ENCODE results near the gene MN1.

Gene MN1

DNA sequence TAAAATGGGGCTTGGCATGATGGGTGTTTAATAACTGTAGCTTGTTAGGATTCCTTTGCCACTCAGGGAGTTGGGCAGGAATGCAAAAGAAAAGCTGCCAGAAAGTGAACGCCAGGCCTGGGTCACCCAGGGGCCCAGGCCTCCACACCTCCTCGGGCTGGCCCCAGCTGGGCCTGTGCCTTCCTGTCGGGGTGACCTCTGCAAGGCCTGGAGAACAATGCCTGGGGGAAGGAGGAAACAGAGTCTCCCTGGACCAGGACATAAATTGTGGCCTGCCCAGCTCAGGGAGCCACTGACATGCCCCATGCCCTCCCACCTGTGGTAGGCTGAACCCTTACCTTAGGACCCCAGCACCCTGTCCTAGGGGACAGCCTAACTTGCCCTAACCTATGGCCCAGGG lies 21.9 kb downstream of the MN1 start:
- peaks cover 83% of the 10 kb centered on the region for H3K27me3 ChIP-seq (replicated peaks; ENCODE audit: insufficient read depth, low read length)
- H3K27ac ChIP-seq (ENCODE audit: low read length) = no peak overlapping the region
- H3K4me2 ChIP-seq (ENCODE audit: low read depth, low read length) = no peak overlapping the region
- no peaks in the 10 kb centered on the region for H4K20me1 ChIP-seq (ENCODE audit: insufficient read depth, low read length)
- H3K4me3 ChIP-seq (ENCODE audit: low read length) = no peak overlapping the region
- no peak for DNase-seq
- H3K9me3 ChIP-seq (replicated peaks; ENCODE audit: insufficient read depth, low read length) = no peaks in the 10 kb centered on the region
- TF ChIP-seq EZH2phosphoT487 (IDR thresholded peaks at IDR 0.05; ENCODE audit: low read length) (no peak), EZH2 (optimal IDR thresholded peaks at IDR 0.05; ENCODE audit: low read depth, low read length) (no peak)
- TF ChIP-seq, protein P1, sequence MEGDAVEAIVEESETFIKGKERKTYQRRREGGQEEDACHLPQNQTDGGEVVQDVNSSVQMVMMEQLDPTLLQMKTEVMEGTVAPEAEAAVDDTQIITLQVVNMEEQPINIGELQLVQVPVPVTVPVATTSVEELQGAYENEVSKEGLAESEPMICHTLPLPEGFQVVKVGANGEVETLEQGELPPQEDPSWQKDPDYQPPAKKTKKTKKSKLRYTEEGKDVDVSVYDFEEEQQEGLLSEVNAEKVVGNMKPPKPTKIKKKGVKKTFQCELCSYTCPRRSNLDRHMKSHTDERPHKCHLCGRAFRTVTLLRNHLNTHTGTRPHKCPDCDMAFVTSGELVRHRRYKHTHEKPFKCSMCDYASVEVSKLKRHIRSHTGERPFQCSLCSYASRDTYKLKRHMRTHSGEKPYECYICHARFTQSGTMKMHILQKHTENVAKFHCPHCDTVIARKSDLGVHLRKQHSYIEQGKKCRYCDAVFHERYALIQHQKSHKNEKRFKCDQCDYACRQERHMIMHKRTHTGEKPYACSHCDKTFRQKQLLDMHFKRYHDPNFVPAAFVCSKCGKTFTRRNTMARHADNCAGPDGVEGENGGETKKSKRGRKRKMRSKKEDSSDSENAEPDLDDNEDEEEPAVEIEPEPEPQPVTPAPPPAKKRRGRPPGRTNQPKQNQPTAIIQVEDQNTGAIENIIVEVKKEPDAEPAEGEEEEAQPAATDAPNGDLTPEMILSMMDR (IDR thresholded peaks at IDR 0.05; ENCODE audit: low read length) = no peak
- H3K79me2 ChIP-seq (ENCODE audit: low read length) = no peaks in the 10 kb centered on the region
- H3K9me2 ChIP-seq (replicated peaks; ENCODE audit: insufficient read depth, low read length) = no peaks in the 10 kb centered on the region
- H3F3A ChIP-seq (ENCODE audit: insufficient read depth, low read length) = no peaks in the 10 kb centered on the region
- H3K4me1 ChIP-seq (ENCODE audit: low read length) = no peaks in the 10 kb centered on the region
- H2AFZ ChIP-seq (ENCODE audit: low read length) = no peak overlapping the region
- no peak overlapping the region for H3K9ac ChIP-seq (ENCODE audit: low read length)
- H3K36me3 ChIP-seq (replicated peaks; ENCODE audit: insufficient read depth, low read length) = no peaks in the 10 kb centered on the region

DNA sequence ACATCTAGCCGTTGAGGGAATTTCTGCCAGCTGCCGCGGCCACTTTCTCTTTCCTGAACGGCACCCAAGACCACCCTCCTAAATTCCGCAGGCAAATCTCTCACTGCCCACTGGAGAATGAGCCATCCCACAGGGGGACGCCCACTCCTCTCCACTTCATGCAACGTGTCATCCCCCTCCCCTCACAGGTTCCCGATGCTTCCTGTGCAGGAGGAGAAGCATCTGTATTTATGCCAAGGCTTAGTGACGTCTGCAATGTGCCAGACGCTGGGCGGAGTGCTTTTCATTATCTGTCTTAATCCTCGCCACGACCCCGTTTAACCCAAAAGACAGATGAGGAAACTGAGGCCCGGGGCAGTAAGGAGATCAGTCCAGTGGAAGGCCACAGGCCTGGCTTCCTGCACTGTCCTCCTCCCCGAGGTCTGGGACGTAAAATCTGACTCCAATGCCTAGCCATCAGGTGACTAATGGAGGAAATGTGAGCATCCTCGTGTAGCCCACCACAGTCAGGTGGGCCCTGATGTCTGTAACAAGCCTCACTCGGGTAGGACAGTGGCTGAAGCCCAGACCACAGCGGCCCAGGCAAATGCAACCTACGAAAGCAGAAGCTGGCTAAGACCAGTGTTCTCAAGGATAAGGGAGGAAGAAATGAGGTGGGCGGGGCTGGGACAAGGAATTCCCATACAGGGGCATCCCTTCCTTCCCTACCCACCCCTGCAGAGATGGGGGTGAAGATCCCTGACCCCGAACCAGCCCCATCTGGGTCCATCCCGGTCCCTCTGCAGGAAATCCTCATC lies 23.1 kb downstream of the MN1 start:
- H2AFZ ChIP-seq (ENCODE audit: low read length) = no peak overlapping the region
- DNase-seq = no peak
- H3K4me2 ChIP-seq (ENCODE audit: low read depth, low read length) = no peak overlapping the region
- H4K20me1 ChIP-seq (ENCODE audit: insufficient read depth, low read length) = no peaks in the 10 kb centered on the region
- no peak overlapping the region for H3K9ac ChIP-seq (ENCODE audit: low read length)
- no peaks in the 10 kb centered on the region for H3K9me3 ChIP-seq (replicated peaks; ENCODE audit: insufficient read depth, low read length)
- no peaks in the 10 kb centered on the region for H3F3A ChIP-seq (ENCODE audit: insufficient read depth, low read length)
- H3K4me3 ChIP-seq (ENCODE audit: low read length) = no peak overlapping the region
- no peaks in the 10 kb centered on the region for H3K79me2 ChIP-seq (ENCODE audit: low read length)
- TF ChIP-seq, protein P1 (IDR thresholded peaks at IDR 0.05; ENCODE audit: low read length) = no peak
- TF ChIP-seq EZH2 (optimal IDR thresholded peaks at IDR 0.05; ENCODE audit: low read depth, low read length) (no peak), EZH2phosphoT487 (IDR thresholded peaks at IDR 0.05; ENCODE audit: low read length) (no peak)
- H3K27me3 ChIP-seq (replicated peaks; ENCODE audit: insufficient read depth, low read length) = peaks cover 83% of the 10 kb centered on the region
- H3K9me2 ChIP-seq (replicated peaks; ENCODE audit: insufficient read depth, low read length) = no peaks in the 10 kb centered on the region
- H3K4me1 ChIP-seq (ENCODE audit: low read length) = no peaks in the 10 kb centered on the region
- H3K36me3 ChIP-seq (replicated peaks; ENCODE audit: insufficient read depth, low read length) = no peaks in the 10 kb centered on the region
- H3K27ac ChIP-seq (ENCODE audit: low read length) = no peak overlapping the region

DNA sequence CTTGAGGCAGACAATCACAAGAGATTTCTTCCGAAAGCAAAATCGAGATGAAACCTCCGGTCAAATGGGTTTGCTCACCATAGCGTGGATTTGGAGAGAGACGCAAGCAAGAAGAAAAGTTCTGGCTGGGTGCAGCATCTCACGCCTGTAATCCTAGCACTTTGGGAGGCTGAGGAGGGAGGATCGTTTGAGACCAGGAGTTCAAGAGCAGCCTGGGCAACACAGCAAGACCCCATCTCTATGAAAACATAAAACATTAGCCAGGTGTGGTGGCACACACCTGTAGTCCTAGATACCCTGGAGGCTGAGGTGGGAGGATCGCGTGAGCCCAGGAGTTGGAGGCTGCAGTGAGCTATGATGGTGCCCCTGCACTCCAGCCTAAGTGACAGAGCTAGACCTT lies 24.4 kb downstream of the MN1 start:
- DNase-seq = no peak
- Histone ChIP-seq H3F3A (ENCODE audit: insufficient read depth, low read length) (no peaks in the 10 kb centered on the region), H3K27me3 (replicated peaks; ENCODE audit: insufficient read depth, low read length) (peaks cover 78% of the 10 kb centered on the region), H3K9me3 (replicated peaks; ENCODE audit: insufficient read depth, low read length) (no peaks in the 10 kb centered on the region), H3K4me3 (ENCODE audit: low read length) (no peak overlapping the region), H3K79me2 (ENCODE audit: low read length) (no peaks in the 10 kb centered on the region), H3K9me2 (replicated peaks; ENCODE audit: insufficient read depth, low read length) (no peaks in the 10 kb centered on the region), H3K36me3 (replicated peaks; ENCODE audit: insufficient read depth, low read length) (no peaks in the 10 kb centered on the region), H3K27ac (ENCODE audit: low read length) (no peak overlapping the region), H2AFZ (ENCODE audit: low read length) (no peak overlapping the region), H3K4me1 (ENCODE audit: low read length) (no peaks in the 10 kb centered on the region), H3K4me2 (ENCODE audit: low read depth, low read length) (no peak overlapping the region), H3K9ac (ENCODE audit: low read length) (no peak overlapping the region), H4K20me1 (ENCODE audit: insufficient read depth, low read length) (no peaks in the 10 kb centered on the region)
- TF ChIP-seq EZH2phosphoT487 (IDR thresholded peaks at IDR 0.05; ENCODE audit: low read length) (no peak), EZH2 (optimal IDR thresholded peaks at IDR 0.05; ENCODE audit: low read depth, low read length) (no peak)
- TF ChIP-seq, protein P1 (IDR thresholded peaks at IDR 0.05; ENCODE audit: low read length) = no peak
